K562 (cell line): ENCODE data around the gene ANP32B. TPM values are rescaled to one million over a fixed set of nuclear protein-coding genes. Genes with fewer than 3 reads are reported as not detected.

Experiments
- DDX20 ChIP-seq: fragments of 450-650 bp; IDR thresholded peaks from 2 replicates; pipeline ENCODE4 v1.6.1; 2016; ENCODE audit warnings: missing genetic modification characterization, low read depth, mild to moderate bottlenecking, missing compliant biosample characterization, moderate library complexity
- ELF4 ChIP-seq: fragments of 450-650 bp; formaldehyde crosslinking; IDR thresholded peaks from 2 replicates; pipeline ENCODE4 v1.4.0; 2022; ENCODE audit warnings: missing genetic modification characterization
- EP400 ChIP-seq: fragments of 450-650 bp; IDR thresholded peaks from 2 replicates; pipeline ENCODE4 v1.6.1; 2017; ENCODE audit warnings: antibody characterized with exemption, mild to moderate bottlenecking, moderate library complexity
- ETV5 ChIP-seq: sonication (generic); formaldehyde crosslinking; IDR thresholded peaks from 2 replicates; pipeline ENCODE4 v1.4.0; 2020; ENCODE audit warnings: low read depth, mild to moderate bottlenecking, missing genetic modification reagents
- FOXK1 ChIP-seq: sonication (generic); formaldehyde crosslinking; IDR thresholded peaks from 2 replicates; pipeline ENCODE4 v1.8.0; 2022; ENCODE audit warnings: missing genetic modification reagents, mild to moderate bottlenecking, borderline replicate concordance
- LCOR ChIP-seq: sonication (generic); formaldehyde crosslinking; IDR thresholded peaks from 2 replicates; pipeline ENCODE4 v1.8.0; 2022; ENCODE audit warnings: mild to moderate bottlenecking, missing genetic modification reagents
- MTA3 ChIP-seq: fragments of 450-650 bp; formaldehyde crosslinking; IDR thresholded peaks from 2 replicates; pipeline ENCODE4 v1.6.1; 2017; ENCODE audit warnings: mild to moderate bottlenecking, borderline replicate concordance
- MYNN ChIP-seq, 2 experiments: sonication (generic); formaldehyde crosslinking in 1 of 2; IDR thresholded peaks; 2 replicates each; pipeline versions ENCODE4 v1.5.0 to v1.6.1; 2016 to 2020; ENCODE audit warnings: antibody characterized with exemption in 1 of 2, missing genetic modification reagents in 1 of 2
- NR4A1 ChIP-seq, 2 experiments: fragments of 250-450 bp in 1 of 2; fragments of 450-650 bp in 1 of 2; sonication (Bioruptor Pico) in 1 of 2; IDR thresholded peaks; 2 replicates each; pipeline versions ENCODE4 v1.4.0 to v1.6.1; 2016 to 2020; ENCODE audit warnings: mild to moderate bottlenecking in 2 of 2, missing compliant biosample characterization in 1 of 2, missing genetic modification characterization in 1 of 2, moderate library complexity in 1 of 2
- RAD51 ChIP-seq: fragments of 450-650 bp; IDR thresholded peaks from 2 replicates; pipeline ENCODE4 v1.7.1; 2016; ENCODE audit warnings: low read depth, mild to moderate bottlenecking, borderline replicate concordance
- RBFOX2 ChIP-seq: fragments of 200-400 bp; formaldehyde crosslinking; IDR thresholded peaks from 2 replicates; pipeline ENCODE4 v1.6.1; 2017; ENCODE audit warnings: low read depth, mild to moderate bottlenecking, low read length, moderate library complexity
- RBM25 ChIP-seq: fragments of 200-400 bp; formaldehyde crosslinking; IDR thresholded peaks from 2 replicates; pipeline ENCODE4 v1.6.1; 2018; ENCODE audit warnings: low read length, low read depth, moderate library complexity; ENCODE audit not compliant: severe bottlenecking
- RBM39 ChIP-seq: fragments of 200-400 bp; formaldehyde crosslinking; optimal IDR thresholded peaks from 2 replicates; pipeline ENCODE3; 2018; ENCODE audit warnings: low read depth, low read length
- RHOXF2B ChIP-seq: fragments of 250-450 bp; sonication (Bioruptor Pico); conservative IDR thresholded peaks from 2 replicates; pipeline ENCODE4 v1.5.1; 2021
- TBL1XR1 ChIP-seq, 2 experiments: IDR thresholded peaks; 2 replicates each; pipeline ENCODE4 v1.6.1; 2012; ENCODE audit warnings: improper control_type of control experiment in 2 of 2, low read length in 2 of 2, mild to moderate bottlenecking in 1 of 2
- ZFX ChIP-seq: sonication (generic); formaldehyde crosslinking; IDR thresholded peaks from 2 replicates; pipeline ENCODE4 v1.8.0; 2022; ENCODE audit warnings: mild to moderate bottlenecking, missing genetic modification reagents, moderate library complexity
- ZNF146 ChIP-seq: IDR thresholded peaks from one replicate; pipeline ENCODE4 v1.6.1; 2018; ENCODE audit warnings: missing compliant biosample characterization; ENCODE audit not compliant: unreplicated experiment
- polyA plus RNA-seq, 8 experiments: library from polyadenylated mRNA; depleted of rRNA in 4 of 8; stranded (reverse) in 5 of 8; unstranded in 3 of 8; fragments of >200 nt; fragmentation: Nextera tagmentation in 2 of 8; fragmentation: Illumina TruSeq in 1 of 8; extraction: Ambion mirVana in 2 of 8; extraction: Trizol in 1 of 8; gene quantifications; 2 replicates each; pipeline versions ENCODE4 v1.2.1 to v1.2.3, GENCODE V29; 2011 to 2014; ENCODE audit warnings: inconsistent platforms in 1 of 8, missing spikeins in 1 of 8
- total RNA-seq, 7 experiments: library from RNA; depleted of rRNA in 6 of 7; stranded (reverse); fragments of >200 nt in 6 of 7; fragmentation: Illumina TruSeq in 2 of 7; extraction: Trizol in 2 of 7; gene quantifications; 2 replicates each; pipeline versions ENCODE4 v1.2.1 to v1.2.3, GENCODE V29; 2011 to 2021; ENCODE audit warnings: low replicate concordance in 1 of 7
- TF ChIP-seq, protein P1 (sequence below), 2 experiments: IDR thresholded peaks; 2 replicates each; pipeline ENCODE4 v1.6.1; 2011; ENCODE audit warnings: borderline replicate concordance in 1 of 2, control low read depth in 1 of 2, low read depth in 1 of 2, low read length in 1 of 2, mild to moderate bottlenecking in 1 of 2, mixed read lengths in 1 of 2, moderate library complexity in 1 of 2; ENCODE audit not compliant: insufficient read depth in 1 of 2, insufficient read length in 1 of 2, poor library complexity in 1 of 2, severe bottlenecking in 1 of 2; ENCODE audit errors: extremely low read depth in 1 of 2
- TF ChIP-seq, protein P2 (sequence below), 3 experiments: fragments of 200-800 bp in 1 of 3; fragments of 250-450 bp in 1 of 3; fragments of 450-650 bp in 1 of 3; sonication (Bioruptor Pico) in 1 of 3; sonication (Bioruptor generic) in 1 of 3; formaldehyde crosslinking in 1 of 3; IDR thresholded peaks; 2 replicates each; pipeline versions ENCODE4 v1.6.1 to v1.8.0; 2016 to 2022; ENCODE audit warnings: mild to moderate bottlenecking in 2 of 3, missing genetic modification characterization in 2 of 3, missing compliant biosample characterization in 1 of 3, moderate library complexity in 1 of 3
- TF ChIP-seq, protein P3 (sequence below): fragments of 450-650 bp; IDR thresholded peaks from 2 replicates; pipeline ENCODE4 v1.6.1; 2016

Gene ANP32B
- total and polyA plus RNA-seq, 9 of the 15 experiments (the other 6 are each of a cell fraction or from before 2014, with no cell fraction given) = 68.9 to 815 (median 141) TPM

DNA sequence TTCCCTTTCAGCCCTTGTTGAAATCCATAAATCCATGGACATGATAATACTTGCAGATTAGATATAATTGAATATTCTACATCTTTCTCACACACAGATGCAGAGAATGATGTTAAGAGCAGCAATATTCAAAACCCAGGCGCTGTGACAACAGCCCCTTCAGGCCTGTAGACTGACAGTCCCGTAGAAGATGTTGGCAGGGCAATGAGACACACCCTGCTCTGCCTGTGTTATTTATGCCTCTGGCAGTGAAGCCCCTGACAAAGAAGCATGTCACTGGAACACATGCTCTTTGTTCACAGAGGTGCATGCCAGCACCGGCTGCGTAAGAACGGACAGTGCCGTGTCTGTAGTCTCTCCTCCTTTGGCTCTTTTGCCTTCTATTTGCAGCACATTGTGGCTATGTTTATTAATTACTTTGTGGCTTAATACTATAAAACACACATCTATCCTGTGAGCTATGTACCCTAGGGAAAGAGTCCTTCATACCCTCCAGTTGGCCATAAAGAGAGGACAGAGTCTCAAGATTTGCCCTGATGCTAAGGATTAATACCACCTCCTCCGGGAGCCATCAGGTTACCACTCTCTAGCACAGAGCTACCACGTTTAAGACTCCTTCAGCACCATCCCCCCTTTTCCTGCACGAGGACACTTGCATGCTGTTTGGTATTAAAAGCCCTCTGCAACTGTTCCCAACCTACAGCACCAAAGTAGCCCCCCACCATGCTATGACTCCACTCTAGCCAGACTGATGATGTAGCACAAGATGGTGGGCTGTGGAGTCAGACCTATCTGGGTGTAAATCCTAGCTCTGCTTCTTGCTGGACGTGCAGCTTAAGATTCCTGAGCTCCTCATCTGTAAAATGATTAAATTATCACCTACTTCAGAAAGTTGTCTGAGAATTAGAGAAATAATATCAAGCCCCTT lies 2.0 kb upstream of the ANP32B start (continued):
- TF ChIP-seq MYNN (IDR thresholded peaks at IDR 0.05) (peak; percentile 16; the same call in 1 of the 2 replicates), MYNN (CRISPR knock-in tag; IDR thresholded peaks at IDR 0.05) (no peak), RHOXF2B (CRISPR knock-in tag) (0 out of 2 replicates have a peak, but pooled peaks have one; percentile 43), EP400 (peak; percentile 36), DDX20 (tag) (no peak), MTA3 (0 out of 2 replicates have a peak, but pooled peaks have one; percentile 21), ZNF146 (CRISPR knock-in tag) (no peak), ELF4 (0 out of 2 replicates have a peak, but pooled peaks have one; percentile 31), FOXK1 (peak; percentile 58; the same call in 1 of the 2 replicates), RBFOX2 (peak; percentile 65), TBL1XR1 (IDR thresholded peaks at IDR 0.05; ENCODE audit: low read length in 2 of 2) (no peak), NR4A1 (CRISPR knock-in tag; IDR thresholded peaks at IDR 0.05) (peak; percentile 52; the same call in 1 of the 2 replicates), NR4A1 (tag; IDR thresholded peaks at IDR 0.05) (peak; percentile 82), ETV5 (CRISPR knock-in tag) (0 out of 2 replicates have a peak, but pooled peaks have one; percentile 21), LCOR (CRISPR knock-in tag) (peak; percentile 34; the same call in 1 of the 2 replicates), RBM25 (no peak), RBM39 (no peak), ZFX (CRISPR knock-in tag) (peak; percentile 60), RAD51 (no peak)
- TF ChIP-seq, protein P1, sequence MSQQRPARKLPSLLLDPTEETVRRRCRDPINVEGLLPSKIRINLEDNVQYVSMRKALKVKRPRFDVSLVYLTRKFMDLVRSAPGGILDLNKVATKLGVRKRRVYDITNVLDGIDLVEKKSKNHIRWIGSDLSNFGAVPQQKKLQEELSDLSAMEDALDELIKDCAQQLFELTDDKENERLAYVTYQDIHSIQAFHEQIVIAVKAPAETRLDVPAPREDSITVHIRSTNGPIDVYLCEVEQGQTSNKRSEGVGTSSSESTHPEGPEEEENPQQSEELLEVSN (IDR thresholded peaks at IDR 0.05; ENCODE audit: borderline replicate concordance in 1 of 2, extremely low read depth in 1 of 2, insufficient read depth in 1 of 2, insufficient read length in 1 of 2, low read depth in 1 of 2, low read length in 1 of 2, poor library complexity in 1 of 2, severe bottlenecking in 1 of 2) = peak in 1 of 2 experiments; percentile 45
- TF ChIP-seq, protein P2, sequence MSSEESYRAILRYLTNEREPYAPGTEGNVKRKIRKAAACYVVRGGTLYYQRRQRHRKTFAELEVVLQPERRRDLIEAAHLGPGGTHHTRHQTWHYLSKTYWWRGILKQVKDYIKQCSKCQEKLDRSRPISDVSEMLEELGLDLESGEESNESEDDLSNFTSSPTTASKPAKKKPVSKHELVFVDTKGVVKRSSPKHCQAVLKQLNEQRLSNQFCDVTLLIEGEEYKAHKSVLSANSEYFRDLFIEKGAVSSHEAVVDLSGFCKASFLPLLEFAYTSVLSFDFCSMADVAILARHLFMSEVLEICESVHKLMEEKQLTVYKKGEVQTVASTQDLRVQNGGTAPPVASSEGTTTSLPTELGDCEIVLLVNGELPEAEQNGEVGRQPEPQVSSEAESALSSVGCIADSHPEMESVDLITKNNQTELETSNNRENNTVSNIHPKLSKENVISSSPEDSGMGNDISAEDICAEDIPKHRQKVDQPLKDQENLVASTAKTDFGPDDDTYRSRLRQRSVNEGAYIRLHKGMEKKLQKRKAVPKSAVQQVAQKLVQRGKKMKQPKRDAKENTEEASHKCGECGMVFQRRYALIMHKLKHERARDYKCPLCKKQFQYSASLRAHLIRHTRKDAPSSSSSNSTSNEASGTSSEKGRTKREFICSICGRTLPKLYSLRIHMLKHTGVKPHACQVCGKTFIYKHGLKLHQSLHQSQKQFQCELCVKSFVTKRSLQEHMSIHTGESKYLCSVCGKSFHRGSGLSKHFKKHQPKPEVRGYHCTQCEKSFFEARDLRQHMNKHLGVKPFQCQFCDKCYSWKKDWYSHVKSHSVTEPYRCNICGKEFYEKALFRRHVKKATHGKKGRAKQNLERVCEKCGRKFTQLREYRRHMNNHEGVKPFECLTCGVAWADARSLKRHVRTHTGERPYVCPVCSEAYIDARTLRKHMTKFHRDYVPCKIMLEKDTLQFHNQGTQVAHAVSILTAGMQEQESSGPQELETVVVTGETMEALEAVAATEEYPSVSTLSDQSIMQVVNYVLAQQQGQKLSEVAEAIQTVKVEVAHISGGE (CRISPR knock-in tag; IDR thresholded peaks at IDR 0.05) = peak in 1 of 3 experiments; percentile 31; a peak in 1 of 6 replicates
- TF ChIP-seq, protein P3, sequence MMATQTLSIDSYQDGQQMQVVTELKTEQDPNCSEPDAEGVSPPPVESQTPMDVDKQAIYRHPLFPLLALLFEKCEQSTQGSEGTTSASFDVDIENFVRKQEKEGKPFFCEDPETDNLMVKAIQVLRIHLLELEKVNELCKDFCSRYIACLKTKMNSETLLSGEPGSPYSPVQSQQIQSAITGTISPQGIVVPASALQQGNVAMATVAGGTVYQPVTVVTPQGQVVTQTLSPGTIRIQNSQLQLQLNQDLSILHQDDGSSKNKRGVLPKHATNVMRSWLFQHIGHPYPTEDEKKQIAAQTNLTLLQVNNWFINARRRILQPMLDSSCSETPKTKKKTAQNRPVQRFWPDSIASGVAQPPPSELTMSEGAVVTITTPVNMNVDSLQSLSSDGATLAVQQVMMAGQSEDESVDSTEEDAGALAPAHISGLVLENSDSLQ = peak; percentile 83
